Right ventricle myocardium superior (tissue), 1 donor: ENCODE data around the gene SLC39A2. TPM values are rescaled to one million over a fixed set of nuclear protein-coding genes. Genes with fewer than 3 reads are reported as not detected.

Experiments used
- ATAC-seq: fragments of 200-7000 bp; cut with Tn5 transposase; one replicate; pipeline ENCODE4 v1.9.1; 2020; ENCODE audit warnings: mild to moderate bottlenecking; ENCODE audit not compliant: poor library complexity
- DNase-seq: peaks from one replicate; pipeline ENCODE4 v3.0.0-alpha.2; 2020
- intact Hi-C: fragments of 100-400 bp; cut with DNase I; formaldehyde crosslinking; loops from one replicate; pipeline ENCODE4 v1.11.2; 2022
- total RNA-seq: library from RNA; stranded (reverse); fragmentation: NEBNext Ultra II Directional; extraction: Animal tissue kit (Norgen Biotek cat#: 25700); gene quantifications from one replicate; pipeline ENCODE4 v1.2.1, GENCODE V29; 2021
- donor health status: DM: no; HTN: yes; CAD: no; lungs with severe emphysema.

Gene SLC39A2
- total RNA-seq, 1 donor from 2014 or later, result not detected

GRCh38 chr14:21022686-21023085 is 23.6 kb downstream of the SLC39A2 start:
- DNase-seq (no peak), ATAC-seq (no peak)
- intact Hi-C loops, result no loop called here

- DNase-seq, result peak; percentile 56
- intact Hi-C loops, result no loop called here
Observed at GRCh38 chr14:21023174-21023573, 24.1 kb downstream of the SLC39A2 start.

GRCh38 chr14:21023817-21024584 is 24.9 kb downstream of the SLC39A2 start:
- intact Hi-C loops, result no loop called here
- DNase-seq, result peak; percentile 44
- peak; percentile 28 for ATAC-seq

More at GRCh38 chr14:21023174-21023573, 24.1 kb downstream of the SLC39A2 start:
- no peak for ATAC-seq

- intact Hi-C loops, result no loop called here
- DNase-seq, result peak; percentile 92
- peak; percentile 88 for ATAC-seq
Observed at GRCh38 chr14:21024585-21025370, 25.7 kb downstream of the SLC39A2 start, which contains the start of gene NDRG2. TSS of gene NDRG2 (minus strand) at chr14:21025061. CDS start at chr14:21023315, 1,746 bp downstream.

GRCh38 chr14:21025371-21026273 is 26.5 kb downstream of the SLC39A2 start:
- DNase-seq (peak; percentile 91), ATAC-seq (peak; percentile 73)
- intact Hi-C loops, result no loop called here

GRCh38 chr14:21026274-21026987 is 27.3 kb downstream of the SLC39A2 start:
- DNase-seq (no peak), ATAC-seq (no peak)
- intact Hi-C loops, result no loop called here

GRCh38 chr14:21026988-21027315 is 27.9 kb downstream of the SLC39A2 start:
- intact Hi-C loops, result no loop called here
- ATAC-seq (no peak), DNase-seq (no peak)

- ATAC-seq (no peak), DNase-seq (no peak)
- intact Hi-C loops, result no loop called here
Observed at GRCh38 chr14:21029917-21030316, 30.8 kb downstream of the SLC39A2 start, which contains the start of gene TPPP2. TSS of gene TPPP2 (plus strand) at chr14:21030217. CDS start at chr14:21030582, 365 bp downstream.

- intact Hi-C loops, result no loop called here
- DNase-seq (no peak), ATAC-seq (no peak)
Observed at GRCh38 chr14:21030531-21030930, 31.4 kb downstream of the SLC39A2 start.

- no peak for ATAC-seq
Observed at GRCh38 chr14:21032326-21033132, 33.4 kb downstream of the SLC39A2 start.

GRCh38 chr14:21033133-21033698 is 34.1 kb downstream of the SLC39A2 start:
- ATAC-seq (no peak), DNase-seq (no peak)
- intact Hi-C loops, result no loop called here

More at GRCh38 chr14:21032326-21033132, 33.4 kb downstream of the SLC39A2 start:
- intact Hi-C loops, result no loop called here
- DNase-seq, result no peak

- intact Hi-C loops, result no loop called here
- ATAC-seq (no peak), DNase-seq (no peak)
Observed at GRCh38 chr14:21034707-21035106, 35.6 kb downstream of the SLC39A2 start, which contains the start of gene RNASE13. TSS of gene RNASE13 (minus strand) at chr14:21034807. CDS start at chr14:21034288, 519 bp downstream.

GRCh38 chr14:21036751-21037150 is 37.7 kb downstream of the SLC39A2 start:
- DNase-seq (no peak), ATAC-seq (no peak)
- intact Hi-C loops, result no loop called here

GRCh38 chr14:21037156-21037555 is 38.1 kb downstream of the SLC39A2 start:
- intact Hi-C loops, result no loop called here
- ATAC-seq, result no peak

GRCh38 chr14:21038441-21039422 is 39.6 kb downstream of the SLC39A2 start:
- peak; percentile 90 for DNase-seq
- intact Hi-C loops, result loop anchor here (2.0 kb wide), 1 partner anchor 24 kb away; no protein-coding TSS in a partner anchor
- peak; percentile 93 for ATAC-seq

More at GRCh38 chr14:21037156-21037555, 38.1 kb downstream of the SLC39A2 start:
- no peak for DNase-seq
